Adipose tissue (tissue), 3 donors: ENCODE results near the gene SRPX. TPM values are rescaled to one million over a fixed set of nuclear protein-coding genes. Genes with fewer than 3 reads are reported as not detected.

Source experiments
- H3K27ac ChIP-seq: one replicate; pipeline ENCODE4 v1.5.1; 2013; ENCODE audit warnings: low read depth, low read length
- WGBS, 3 donors: extraction: QIAGEN DNeasy Blood & Tissue Kit; methylation state at CpG; one replicate each; pipeline ENCODE4 v1.1.7; 2013; 5-methylcytosine and 5-hydroxymethylcytosine counted together
- polyA plus RNA-seq, 3 donors: library from polyadenylated mRNA; stranded (reverse); fragments of 200-250 nt; gene quantifications; one replicate each; pipeline ENCODE4 v1.2.3, GENCODE V29; 2013
- donor health status: healthy with polysubstance abuse.
- donor health status: Bipolar disorder and iron deficiency.
- donor health status: healthy.

Gene SRPX
- polyA plus RNA-seq, 3 donors: 70.3 to 351 (median 262) TPM

DNA sequence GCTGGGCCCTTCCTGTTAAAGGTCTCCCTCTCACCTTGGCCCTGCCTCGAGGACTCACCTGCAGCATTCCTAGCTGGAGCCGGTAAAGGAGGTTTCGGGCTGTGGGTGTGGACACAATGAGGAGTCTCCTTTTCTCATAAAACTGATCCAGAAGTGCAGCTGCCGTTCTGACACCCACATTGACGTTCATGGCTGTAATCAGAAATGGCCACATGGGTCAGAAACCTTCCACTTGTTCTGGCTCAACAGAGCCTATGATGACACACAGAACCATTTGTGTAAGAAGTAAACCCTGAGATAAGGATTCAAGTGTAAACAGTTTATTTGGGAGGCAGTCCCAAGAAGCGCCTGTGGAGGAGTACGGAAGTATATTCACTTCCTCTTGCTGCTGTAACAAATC lies 63.8 kb downstream of the SRPX start:
- WGBS, 3 donors: 76 to 91% (median 85%) methylated on average over 7 of the region's 7 CpGs
- H3K27ac ChIP-seq: no peak overlapping the region

DNA sequence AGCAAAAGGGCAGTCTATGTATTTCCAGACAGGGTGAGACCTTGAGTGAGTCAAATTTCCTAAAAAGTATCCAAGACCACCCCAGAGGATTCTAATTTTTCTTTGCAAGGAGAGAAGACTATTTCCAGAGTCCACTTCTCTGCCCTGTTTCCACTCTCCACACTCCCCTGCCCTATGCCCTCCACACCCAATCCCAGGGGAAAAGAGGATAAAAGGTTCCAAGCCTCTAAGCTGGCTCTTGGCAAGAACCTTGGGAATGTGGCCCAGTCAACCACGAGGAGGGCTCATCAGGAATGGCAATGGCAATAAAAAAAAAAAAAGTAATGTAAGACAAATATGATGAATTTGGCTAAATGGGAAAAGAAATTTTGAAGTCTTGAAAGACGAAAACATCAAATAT lies 65.9 kb downstream of the SRPX start:
- 37 to 59% (median 55%) methylated on average over 2 of the region's 2 CpGs for WGBS, 3 donors
- H3K27ac ChIP-seq: no peak overlapping the region

GRCh38 chrX:38154340-38154739 lies 66.3 kb downstream of the SRPX start:
- 32 to 57% (median 51%) methylated on average over 5 of the region's 5 CpGs for WGBS, 3 donors

DNA sequence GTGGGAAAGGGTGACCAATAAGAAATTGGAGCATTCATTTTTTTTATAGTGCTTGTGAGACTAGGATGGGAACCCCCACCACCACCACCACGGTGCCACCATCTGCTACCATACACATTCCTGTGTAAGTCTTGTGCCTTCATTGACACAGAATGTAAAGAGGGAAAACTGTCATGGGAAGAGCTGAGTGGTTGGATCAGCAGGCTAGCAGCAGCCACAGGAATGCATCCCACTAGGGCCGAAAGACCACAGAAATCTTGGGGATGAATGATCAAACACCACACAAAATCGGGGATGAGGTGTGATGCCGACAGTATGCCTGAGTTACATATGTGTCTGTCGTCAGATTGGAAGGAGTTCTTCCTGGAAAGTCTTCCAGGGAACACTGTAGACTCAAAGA lies 69.2 kb downstream of the SRPX start:
- H3K27ac ChIP-seq: no peak overlapping the region
- 71 to 95% (median 83%) methylated on average over 5 of the region's 5 CpGs for WGBS, 3 donors

More at GRCh38 chrX:38154340-38154739, 66.3 kb downstream of the SRPX start:
- no peak overlapping the region for H3K27ac ChIP-seq

DNA sequence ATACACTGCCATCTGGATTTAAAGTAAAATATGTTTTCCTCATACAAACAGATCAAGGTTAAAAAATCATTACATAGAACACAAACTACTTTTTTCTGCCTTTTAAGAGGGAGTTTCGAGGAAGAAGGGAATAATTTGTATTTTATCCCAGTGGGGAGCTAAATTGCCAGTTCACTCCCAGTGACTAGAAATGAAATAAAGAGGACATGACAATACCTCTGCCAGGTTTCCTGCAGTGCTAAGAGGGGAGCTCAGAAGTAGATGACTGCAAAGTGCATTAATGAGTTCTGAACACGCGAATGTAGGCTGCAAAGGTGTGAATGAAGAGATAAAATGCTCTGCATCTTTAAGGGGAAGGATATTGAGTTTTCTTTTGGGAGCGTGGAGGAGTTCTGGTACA lies 69.7 kb downstream of the SRPX start:
- 67 to 92% (median 92%) methylated on average over 4 of the region's 4 CpGs for WGBS, 3 donors
- no peak overlapping the region for H3K27ac ChIP-seq

GRCh38 chrX:38149016-38149415 lies 71.7 kb downstream of the SRPX start:
- 60 to 93% (median 89%) methylated on average over 2 of the region's 2 CpGs for WGBS, 3 donors

DNA sequence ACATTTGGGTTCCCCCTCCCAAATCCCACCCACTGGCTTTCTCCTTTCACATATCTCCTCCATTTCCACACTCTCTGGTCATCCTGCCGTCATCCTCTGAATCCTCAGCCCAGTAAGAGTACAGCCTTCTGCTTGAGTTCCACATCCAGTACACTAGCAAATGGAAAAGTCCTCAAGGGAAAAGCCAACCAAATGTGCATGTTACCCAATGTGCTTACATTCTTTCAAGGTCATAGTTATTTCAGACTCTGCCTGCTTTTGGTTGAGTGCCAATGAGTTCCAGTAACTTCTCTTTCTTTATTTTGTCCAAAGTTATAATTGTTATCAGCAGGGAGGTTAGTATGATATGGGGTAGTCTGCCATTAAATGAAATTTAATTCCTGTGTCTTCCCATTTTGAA lies 78.1 kb downstream of the SRPX start:
- WGBS, 3 donors: 38 to 60% (median 50%) methylated on average over 1 of the region's 1 CpG
- no peak overlapping the region for H3K27ac ChIP-seq

More at GRCh38 chrX:38149016-38149415, 71.7 kb downstream of the SRPX start:
- H3K27ac ChIP-seq: no peak overlapping the region

GRCh38 chrX:38138900-38139299 lies 81.8 kb downstream of the SRPX start:
- no peak overlapping the region for H3K27ac ChIP-seq
- WGBS, 3 donors: 89 to 94% (median 94%) methylated on average over 2 of the region's 2 CpGs

DNA sequence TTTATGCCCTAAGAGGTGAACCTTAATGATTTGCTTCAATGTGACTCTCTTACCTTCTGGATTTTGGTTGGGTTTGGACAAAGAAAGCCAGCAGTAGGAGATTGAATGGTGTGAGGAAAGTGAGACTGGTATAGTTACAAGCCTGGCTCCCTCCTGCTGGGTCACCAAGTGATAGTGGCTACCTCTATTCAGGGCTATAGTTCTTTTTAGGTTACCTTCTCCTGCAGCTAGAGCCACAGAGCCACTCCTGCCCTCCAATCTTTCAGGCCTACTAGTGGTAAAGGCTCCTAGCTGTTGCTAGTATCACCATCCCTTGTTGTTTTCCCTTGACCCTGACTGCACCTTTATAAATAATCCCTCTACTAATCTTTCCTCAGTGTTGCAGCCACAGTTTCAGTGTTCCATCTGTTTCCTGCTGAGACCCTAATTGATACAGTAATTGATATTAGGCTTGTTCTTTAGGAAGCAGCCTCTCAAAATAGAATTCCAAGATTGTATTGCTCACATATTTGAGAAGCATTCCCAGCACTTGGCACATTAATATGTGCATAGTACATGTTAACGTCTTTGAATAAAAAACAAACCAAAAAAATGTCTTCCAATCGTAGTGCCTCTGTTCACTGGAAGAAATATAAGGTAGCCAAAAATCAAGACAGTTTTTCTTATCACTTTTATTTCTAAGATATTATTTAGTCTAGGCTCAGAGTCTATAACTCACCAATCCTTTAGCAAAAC lies 82.3 kb downstream of the SRPX start:
- no peak overlapping the region for H3K27ac ChIP-seq
- WGBS, 3 donors: 66 to 89% (median 79%) methylated on average over 2 of the region's 2 CpGs

DNA sequence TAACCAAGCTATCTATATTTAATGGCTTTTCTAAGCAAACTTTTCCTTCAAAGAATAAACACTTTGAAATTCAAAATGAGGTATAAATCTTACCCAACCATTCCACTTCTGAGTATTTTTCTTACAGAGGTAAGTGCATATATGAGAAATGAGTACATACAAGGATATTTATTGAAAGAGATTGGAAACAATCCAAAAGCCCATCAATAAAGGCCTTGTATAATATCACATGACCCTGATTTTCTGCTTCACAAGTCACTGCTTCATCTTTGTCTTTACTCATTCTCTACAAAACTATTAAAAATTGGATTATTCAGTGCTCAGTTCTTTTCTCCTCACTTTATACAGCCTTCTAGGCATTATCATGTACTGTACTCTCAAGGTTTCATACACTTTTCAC lies 91.3 kb downstream of the SRPX start:
- no peak overlapping the region for H3K27ac ChIP-seq

DNA sequence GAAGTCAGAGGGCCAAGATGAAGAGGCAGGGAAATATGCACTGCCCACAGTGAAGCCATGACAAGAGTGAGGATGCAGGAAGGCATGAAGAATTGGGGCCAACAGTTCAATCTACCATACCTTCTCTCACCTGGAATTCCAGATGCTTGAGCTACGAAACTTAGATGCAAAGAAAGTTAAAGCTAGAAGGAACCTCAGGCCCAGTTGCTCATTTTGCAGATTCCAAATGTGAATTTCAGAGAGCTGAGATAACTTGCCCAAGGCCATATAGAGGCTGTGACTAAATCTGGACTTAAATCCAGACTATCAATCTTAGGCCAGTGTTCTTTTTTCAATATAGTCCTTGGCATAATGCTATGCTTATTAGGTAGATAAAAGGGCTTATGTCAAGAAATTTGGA lies 92.7 kb downstream of the SRPX start:
- WGBS, 3 donors: 78 to 96% (median 85%) methylated on average over 1 of the region's 1 CpG
- no peak overlapping the region for H3K27ac ChIP-seq

DNA sequence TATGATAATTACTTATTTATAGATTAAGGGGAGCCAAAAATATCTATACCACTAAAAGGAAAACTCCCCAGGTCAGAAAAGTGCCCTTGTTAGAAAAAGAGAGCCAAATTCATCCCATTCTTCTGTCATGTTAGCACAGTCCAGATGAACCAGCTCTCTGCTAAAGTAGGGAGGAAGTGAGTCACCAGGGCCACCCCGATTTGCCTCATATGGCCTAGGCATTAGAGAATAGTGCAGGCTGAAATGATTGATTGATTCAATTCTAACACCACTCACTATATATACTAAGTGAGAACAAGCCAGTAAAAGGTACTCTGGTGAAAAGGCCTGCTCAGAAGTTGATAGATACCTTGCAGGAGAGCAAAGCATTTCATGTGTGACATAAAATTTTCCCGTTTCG lies 94.5 kb downstream of the SRPX start:
- 72 to 90% (median 84%) methylated on average over 3 of the region's 3 CpGs for WGBS, 3 donors
- H3K27ac ChIP-seq: no peak overlapping the region

GRCh38 chrX:38124000-38124399 lies 96.7 kb downstream of the SRPX start:
- H3K27ac ChIP-seq: no peak overlapping the region
- WGBS, 3 donors: 59 to 100% (median 79%) methylated on average over 1 of the region's 1 CpG

DNA sequence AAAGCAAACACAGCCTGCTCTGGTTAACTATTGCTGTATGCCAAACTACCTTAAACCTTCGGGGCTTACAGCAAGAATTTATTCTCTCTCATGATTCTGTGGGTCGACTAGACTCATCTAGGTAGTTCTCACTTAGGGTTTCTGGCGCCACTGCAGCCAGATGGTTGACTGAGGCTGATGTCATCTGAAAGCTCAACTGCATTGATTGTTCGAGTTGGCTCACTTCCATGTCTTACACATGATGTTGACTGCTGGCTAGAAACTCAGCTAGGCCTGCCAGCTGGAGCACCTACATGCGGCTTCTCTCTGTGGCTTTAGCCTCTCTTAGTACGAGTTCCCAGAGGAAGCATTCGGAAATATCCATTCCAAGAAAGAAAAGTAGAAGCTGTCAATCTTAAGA lies 103.2 kb downstream of the SRPX start:
- 47 to 80% (median 69%) methylated on average over 7 of the region's 7 CpGs for WGBS, 3 donors
- no peak overlapping the region for H3K27ac ChIP-seq

DNA sequence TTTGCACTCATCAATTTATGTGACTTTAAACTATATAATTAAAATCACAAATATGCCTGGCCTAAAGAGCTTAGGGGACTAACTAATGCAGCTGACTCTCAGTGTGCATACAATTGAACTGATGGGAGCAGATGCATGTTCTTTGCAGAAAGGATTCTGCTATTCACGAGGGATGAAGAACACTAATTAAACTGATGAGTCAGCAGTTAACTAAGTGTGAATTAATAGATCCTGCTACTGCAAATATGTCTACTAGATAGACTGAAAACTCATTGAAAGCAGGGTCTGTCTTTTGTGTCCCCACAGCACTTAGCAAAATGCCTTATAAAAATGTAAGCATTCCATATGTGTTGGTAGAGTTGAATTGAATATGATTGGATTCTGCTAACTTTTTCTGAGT lies 104.0 kb downstream of the SRPX start:
- 62 to 71% (median 64%) methylated on average over 1 of the region's 1 CpG for WGBS, 3 donors
- H3K27ac ChIP-seq: no peak overlapping the region

DNA sequence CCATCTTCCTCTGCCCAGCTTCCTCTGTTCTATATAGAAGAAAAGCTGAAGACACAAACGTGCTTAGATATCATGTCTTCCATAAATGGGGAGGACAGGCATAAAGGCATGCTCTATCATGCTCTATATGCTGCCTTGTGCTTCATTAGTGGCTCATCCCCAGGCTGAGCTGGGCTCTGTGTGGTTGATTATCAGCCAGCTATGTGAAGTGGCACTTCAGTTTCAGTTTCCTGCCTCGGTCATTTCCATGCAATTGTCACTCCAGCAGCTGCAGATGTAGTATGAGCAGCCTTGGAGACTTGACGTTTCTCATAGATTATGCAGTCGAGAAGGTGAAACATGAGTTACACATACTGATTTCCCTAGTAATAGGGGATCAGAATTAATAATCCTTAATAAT lies 108.1 kb downstream of the SRPX start:
- WGBS, 3 donors: 62 to 78% (median 77%) methylated on average over 4 of the region's 4 CpGs
- H3K27ac ChIP-seq: no peak overlapping the region

DNA sequence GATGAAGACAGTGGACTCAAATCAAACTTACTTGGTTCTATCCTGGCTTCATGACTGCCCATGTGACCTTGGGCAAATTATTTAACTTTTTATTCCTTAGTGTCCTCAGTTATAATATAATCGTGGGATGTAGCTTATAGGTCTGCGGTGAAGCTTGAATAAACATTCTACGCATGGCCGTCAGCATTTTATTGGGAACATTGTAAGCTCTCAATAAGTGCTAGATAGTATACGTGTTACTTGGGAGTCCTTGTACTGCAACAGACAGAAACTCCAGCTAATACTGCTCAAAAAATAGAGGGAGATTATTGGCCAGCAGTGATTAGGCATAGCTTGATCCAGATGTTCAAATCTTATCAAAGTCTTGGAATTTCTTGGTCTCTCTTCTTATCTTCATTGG lies 109.5 kb downstream of the SRPX start:
- WGBS, 3 donors: 84 to 97% (median 94%) methylated on average over 5 of the region's 5 CpGs
- no peak overlapping the region for H3K27ac ChIP-seq

- 59 to 90% (median 63%) methylated on average over 6 of the region's 6 CpGs for WGBS, 3 donors
- H3K27ac ChIP-seq: no peak overlapping the region
Measured at GRCh38 chrX:38110231-38110630, 110.4 kb downstream of the SRPX start.

DNA sequence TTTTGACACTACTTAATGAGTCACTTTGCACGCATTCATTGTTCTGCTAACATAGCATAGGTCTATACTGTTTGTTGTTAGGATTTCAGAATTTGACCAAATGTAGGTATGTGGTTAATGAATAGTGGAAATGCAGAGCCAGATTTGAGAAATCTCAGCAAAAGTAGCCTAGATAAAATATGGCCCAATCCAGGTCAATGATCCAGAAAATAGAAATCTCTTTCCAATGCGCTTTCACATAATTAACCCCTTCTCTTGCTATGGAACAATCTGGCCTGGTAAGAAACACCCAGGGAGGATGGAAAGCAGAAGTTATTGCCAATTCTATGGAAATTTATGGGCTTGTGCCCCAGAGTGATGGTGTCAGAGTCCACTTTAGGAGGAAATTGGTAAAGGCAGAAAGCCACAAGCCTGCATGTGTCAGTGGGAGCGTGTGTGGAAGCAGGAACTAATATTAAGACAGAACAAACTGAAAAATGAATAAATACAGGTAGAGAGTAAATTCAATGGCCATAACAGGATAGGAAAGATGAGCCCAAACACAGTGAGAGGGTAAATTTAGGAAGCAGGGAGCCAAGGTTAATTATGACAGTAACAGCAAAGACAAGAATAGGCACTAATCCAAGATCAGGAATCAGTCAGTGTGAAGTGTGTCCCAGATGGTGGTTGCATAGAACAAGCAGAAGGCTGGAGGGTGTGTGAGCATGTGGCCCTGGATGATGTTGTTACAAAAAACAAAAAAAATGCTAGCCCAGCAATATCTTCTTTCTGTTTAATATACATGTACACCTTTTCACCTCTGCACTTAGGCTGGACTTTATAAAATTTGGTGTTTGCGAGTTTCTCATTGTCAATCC lies 111.4 kb downstream of the SRPX start:
- H3K27ac ChIP-seq: no peak overlapping the region
- 72 to 91% (median 82%) methylated on average over 4 of the region's 4 CpGs for WGBS, 3 donors

GRCh38 chrX:38108364-38108763 lies 112.3 kb downstream of the SRPX start:
- WGBS, 3 donors: 15 to 73% (median 63%) methylated on average over 6 of the region's 6 CpGs
- H3K27ac ChIP-seq: no peak overlapping the region
